Measurements from ENCODE around the gene IDH3B.
A peak's percentile ranks its signal among the peaks of the same experiment; 100 is the strongest.
"Not testable (repeated sequence)": the region's sequence is repeated elsewhere in the genome, so short reads cannot be mapped to it uniquely, and the experiment has no call there.

The IDH3B gene

DNA sequence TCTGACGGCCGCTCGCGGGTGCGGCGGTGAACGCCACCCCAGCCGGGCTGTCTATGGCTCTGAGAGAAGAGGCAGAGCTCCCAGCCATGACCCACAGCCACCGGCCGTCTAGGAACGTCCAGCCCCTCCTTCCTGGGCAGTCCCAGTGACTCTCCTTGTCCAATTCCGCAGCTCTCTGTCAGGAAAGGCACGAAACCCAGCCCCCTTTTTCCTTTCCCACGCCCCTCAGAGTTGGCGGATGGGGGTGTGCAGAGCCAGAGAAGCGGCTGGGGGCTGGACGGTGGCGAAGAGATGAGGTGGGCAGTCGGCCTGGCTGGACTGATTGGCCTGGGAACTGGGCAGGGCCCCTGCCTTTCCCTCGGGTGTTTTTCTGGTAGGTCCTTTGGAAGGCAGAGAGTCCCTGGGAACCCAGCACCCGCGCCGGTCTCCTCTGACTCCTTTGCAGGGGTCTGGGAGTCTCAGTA, 30.0 kb upstream of the IDH3B start:
- DNase-seq, result no peak

DNA sequence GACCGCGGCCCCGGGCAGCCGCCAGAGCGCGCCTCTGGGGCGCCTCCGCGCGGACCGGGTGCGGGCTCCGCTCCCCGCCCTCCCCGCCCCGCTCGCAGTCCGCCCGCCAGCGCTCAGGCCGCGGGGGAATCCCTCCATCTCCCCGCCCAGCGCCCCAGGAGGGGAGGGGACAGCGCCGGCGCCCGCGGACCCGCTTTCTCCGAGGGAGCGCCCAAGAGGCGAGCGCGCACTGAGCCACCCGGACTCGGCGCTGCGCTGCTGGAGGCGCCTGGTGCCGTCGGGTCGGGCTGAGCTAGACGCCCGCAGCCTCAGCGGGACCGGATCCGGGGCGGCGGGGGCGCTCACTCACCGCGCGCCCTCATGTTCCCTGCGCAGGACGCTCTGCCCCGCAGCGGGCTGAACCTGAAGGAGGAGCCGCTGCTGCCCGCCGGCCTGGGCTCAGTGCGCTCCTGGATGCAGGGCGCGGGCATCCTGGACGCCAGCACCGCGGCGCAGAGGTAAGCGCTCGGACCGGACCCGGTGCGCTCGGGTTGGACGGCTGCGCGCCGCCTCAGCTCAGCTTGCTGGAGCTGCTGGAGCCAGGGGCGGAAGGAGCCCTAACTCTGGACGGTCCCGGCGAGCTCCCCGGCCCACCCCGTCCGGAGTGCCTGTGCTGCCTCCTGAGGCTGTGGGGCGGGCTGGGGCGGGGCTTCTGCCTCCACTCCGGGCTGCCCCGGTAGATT, 29.4 kb upstream of the IDH3B start:
- DNase-seq, result peak; percentile 35

DNA sequence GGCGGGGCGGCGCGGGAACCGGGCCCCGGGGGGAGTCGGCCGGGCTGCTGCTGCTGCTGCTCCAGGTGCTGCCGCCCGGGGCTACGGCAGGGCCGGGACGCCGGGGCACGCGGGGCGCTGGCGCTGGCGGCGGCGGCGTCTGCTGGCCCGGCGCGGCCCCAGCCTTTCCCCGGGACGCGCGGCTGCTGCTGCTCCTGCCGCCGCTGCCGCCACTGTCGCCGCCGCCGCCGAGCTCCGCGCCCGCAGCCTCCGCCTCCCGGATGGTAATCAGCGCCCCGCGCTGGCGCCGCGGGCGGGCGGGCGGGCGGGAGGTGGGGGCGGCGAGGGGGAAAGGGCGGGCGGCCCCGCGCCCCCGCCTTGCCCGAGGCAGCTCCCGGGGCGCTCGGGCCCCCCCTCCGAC, 28.9 kb upstream of the IDH3B start:
- no peak for DNase-seq

DNA sequence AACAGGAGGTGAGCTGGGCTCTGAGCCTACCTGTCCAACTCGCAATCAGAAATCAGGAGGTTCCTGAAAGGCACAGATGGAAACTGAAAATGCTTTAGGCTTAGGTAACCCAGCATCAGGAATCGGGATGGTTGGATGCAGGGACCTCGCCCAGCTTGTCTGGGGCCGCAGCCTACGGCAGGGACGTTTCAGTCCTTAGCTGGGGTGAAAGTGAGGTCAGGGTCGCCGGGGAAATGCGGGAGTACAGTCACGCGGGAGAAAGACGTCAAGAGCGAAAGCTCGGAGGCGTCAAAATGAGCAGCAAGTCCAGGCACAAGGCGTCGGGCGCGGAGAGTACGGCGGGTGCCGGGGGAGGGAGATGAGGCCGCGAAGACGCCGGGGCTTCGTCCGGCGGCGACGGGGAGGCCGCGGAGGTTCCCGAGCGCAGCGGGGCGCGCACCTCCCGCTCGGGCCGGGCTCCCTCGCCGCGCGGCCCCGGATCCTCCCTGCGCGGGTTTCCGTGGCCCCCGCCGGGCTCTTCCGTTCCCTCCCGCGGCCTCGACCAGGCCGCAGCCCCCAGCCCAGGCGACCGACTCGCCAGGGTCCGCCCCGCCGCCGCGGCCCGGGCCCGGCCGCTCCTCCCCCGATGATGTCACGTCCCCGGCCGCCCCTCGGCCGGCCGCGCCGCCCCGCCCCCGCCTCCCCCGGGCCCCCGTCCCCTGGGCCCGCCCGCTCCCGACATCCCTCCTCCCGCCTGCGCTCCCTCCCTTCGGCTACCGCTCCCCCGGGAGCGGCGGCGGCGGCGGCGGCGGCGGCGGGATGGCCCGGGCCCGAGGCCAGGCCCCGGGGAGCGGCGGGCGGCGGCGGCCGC, 28.2 kb upstream of the IDH3B start, which contains the start of gene EBF4:
Gene EBF4 (plus strand): TSS at position 745 of the 850 bp plus-strand sequence. CDS start 866 bp downstream, outside the sequence.
- DNase-seq, result no peak

DNA sequence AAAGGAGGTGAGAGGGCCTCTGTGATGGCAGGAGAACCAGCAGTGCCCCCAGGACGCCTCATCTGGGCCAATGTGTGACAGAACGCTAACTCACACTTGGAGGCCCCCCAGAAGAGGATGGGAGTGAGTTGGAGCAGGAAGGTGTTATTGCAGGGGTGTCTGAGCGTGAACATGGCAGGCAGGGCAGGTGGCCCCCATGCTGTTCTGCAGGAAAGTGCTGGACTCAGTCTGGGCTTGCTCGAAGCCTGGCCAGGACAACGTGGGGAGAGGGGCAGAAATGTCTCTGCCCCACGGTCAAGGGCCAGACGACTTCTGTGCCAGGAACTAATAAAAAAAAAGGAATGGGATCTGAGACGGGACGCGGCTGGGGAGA, 27.6 kb upstream of the IDH3B start:
- DNase-seq, result no peak

DNA sequence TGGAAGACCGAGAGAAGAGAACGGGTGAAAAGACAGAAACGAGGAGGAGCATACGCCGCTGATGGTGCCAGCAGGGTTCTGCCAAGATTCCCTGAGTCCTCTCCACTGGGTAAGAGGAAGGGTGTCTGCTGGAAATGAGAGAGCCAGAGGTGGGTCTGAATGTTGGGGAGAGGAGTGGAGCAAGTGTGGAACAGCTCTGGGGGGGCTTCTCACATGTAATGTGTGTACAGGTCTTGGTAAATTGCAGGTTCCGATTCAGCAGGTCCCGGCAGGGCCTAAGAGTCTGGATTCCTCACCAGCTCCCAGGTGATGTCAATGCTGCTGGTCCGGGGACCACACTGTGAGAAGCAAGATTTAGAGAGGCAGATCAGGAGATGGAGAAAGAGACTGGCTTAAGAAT, 27.1 kb upstream of the IDH3B start:
- DNase-seq, result no peak

DNA sequence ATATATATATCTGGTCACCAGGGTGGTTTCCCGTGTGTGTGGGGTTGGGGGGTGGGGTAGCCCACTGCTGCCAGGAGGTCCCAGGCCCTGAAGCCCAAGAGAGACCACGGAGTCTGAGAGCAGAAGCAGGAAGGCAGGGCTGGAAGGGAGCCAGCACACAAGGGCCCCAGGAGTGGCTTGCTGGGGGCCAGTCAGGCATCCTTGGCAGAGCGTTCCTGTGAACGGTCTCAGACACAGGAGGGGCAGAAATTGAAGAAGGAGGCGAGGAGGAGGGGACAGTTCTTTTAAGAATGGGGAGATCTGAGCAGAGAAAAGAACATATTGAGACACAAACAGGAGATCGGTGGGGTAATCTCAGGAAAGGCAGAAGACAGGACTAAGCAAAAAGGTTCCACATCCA, 26.7 kb upstream of the IDH3B start:
- DNase-seq, result no peak

DNA sequence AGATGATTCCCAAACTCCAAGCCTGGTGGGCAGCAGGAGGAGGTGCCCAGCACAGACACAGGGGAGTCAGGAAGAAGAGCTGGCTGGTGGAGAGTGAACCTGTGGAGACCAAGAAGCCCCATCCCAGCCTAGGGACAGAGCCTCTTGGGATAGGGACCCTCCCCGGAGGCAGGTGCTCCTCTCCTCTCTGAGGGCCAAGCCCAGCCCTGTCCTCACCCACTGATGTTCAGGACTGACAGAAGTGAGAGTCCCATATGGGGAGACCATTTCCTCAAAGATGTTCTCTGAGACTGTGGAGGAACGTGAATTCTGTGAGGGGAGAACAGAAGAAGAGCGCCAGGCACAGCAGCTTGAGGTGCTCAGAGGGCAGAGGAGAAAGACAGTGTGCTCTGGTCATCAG, 26.2 kb upstream of the IDH3B start:
- DNase-seq, result no peak

DNA sequence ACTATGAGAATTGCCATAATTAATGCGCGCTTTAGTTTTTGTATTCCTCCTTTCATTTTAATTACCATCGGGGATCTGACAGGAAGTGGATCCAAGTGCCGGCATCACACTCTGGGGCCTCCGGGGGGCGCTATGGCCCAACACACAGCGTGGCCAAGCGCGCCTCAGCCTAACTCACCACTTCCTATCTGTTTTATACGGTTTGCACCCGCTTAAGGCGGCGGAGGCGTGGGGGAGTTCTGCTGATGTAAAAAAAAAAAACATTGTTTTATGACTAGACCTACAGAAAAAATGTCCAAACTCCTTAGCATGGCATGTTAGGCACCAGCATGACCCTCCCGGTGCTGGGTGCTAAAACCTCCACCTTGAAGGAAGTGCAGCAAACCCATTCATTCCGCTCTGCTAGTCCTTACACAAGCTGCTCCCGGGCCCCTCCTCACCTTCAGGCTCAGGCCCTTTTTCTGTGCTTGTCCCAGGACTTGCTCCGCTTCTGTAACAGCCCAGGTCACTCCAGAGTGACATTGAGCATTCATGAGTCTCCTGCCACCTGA, 24.1 kb upstream of the IDH3B start:
- DNase-seq, result peak; percentile 62

DNA sequence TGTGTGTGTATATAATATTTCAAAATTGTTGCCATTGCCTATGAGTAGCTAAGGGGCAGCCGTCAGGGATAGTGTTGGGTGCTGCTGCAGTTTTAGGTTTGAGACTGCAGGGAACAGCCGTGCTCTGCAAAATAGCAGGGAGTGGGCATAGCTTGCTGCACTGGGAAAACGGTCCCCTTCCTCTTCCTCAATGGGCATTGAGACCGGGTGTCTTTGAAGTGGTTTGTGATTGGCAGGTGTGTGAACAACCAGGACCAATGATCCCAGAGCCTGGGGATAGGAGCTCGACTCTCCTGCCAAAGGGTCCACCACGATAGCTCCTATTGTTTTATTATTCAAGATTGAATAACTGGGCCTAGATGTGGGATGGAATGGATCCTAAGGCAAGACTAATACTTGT, 23.5 kb upstream of the IDH3B start:
- DNase-seq, result no peak

DNA sequence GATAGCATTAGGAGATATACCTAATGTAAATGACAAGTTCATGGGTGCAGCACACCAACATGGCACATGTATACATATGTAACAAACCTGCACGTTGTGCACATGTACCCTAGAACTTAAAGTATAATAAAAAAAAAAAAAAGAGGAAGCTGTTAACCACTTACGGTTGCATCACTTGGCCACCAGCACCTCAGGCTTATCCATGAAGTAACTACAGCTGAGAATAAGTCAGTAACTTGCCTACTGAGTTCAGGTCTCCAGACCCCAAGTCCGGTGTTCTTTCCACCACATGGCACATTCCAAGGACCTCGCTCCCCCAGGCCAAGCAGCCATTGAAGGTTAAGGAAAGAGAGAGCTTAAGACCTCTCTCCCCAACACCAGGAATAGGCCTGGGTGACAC, 20.8 kb upstream of the IDH3B start:
- DNase-seq, result not testable (repeated sequence)

DNA sequence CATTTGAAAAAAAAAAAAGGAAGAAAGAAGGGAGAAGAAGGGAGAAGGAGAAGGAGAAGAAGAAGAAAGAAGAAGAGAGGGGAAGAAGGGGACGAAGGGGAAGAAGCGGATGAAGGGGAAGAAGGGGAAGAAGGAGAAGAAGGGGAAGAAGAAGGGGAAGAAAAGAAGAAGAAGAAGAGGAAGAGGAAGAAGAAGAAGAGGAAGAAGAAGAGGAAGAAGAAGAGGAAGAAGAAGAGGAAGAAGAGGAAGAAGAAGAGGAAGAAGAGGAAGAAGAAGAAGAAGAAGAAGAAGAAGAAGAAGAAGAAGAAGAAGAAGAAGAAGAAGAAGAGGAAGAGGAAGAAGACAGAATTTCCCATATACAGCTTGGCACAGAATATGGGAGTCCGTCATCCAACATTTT, 18.0 kb upstream of the IDH3B start:
- not testable (repeated sequence) for DNase-seq

DNA sequence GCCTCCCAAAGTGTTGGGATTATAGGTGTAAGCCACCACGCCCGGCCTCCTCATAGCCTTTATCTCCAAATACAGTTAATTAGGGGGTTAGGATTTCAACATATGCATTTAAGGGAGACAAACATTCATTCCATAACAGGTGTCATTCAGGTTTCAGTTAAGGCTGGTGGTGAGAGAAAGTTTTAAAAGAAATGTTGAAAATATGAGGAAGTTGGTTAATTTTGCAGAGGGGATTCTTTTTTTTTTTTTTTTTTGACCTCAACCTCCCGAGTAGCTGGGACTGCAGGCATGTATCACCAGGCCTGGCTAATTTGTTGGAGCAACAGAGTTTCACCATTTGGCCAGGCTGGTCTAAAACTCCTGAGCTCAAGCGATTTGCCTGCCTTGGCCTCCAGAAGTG, 16.0 kb upstream of the IDH3B start:
- no peak for DNase-seq

DNA sequence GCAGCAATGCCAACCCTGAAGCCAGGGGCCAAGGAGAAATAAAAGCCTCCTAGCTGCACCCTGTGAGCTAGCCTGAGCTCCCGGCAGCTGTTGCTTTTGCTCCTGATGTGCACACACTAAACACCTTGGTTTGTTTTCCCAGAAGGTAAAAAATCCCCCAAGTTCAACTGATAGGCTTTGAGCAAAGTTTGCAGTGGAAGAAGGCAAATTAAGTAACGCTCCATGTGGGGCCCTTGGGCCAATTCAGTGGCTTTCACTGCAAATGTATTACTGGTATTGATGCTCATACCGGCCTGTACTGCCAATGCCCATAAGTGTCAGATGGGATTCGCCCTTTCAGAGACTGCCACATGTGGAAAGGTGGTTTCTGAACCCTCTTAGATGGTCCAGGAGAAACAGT, 9.4 kb upstream of the IDH3B start:
- no peak for DNase-seq

DNA sequence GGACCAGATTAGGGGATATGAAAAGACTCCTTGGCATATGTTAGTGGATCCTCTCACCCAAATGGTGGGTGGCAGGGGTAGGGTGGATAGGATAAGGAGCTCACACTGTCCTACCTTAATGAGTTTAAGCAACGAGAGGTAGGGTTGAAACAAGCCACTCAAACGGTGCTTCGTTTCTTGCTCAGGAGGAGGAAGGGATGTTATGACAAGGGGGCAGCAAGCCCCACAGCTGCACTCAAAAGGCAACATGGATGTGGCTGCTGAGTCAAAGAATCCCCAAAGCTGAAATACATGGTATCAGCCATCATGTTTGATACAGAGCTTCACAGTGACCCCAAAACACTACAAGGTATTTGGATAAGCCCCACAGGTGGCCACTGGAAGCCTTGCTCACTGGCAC, 8.4 kb upstream of the IDH3B start:
- DNase-seq, result no peak

DNA sequence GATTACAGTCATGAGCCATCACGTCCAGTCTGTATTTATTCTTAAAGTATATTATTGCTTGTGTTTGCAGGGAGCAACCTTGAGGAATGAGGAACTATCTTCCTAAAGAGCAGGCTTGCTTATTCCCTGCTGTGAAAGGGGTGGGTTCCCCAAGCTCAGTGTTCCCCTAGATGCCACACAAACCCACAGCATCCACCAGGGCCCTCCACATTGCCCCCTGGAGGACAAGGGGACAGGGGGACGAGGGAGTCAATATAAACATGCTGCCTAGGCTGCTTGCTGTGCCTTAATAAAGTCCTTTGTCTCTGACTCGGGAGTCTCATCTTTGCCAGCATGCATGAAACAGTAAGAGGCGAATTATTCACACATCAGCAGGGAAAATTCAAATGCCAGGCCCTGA, 8.0 kb upstream of the IDH3B start:
- no peak for DNase-seq

DNA sequence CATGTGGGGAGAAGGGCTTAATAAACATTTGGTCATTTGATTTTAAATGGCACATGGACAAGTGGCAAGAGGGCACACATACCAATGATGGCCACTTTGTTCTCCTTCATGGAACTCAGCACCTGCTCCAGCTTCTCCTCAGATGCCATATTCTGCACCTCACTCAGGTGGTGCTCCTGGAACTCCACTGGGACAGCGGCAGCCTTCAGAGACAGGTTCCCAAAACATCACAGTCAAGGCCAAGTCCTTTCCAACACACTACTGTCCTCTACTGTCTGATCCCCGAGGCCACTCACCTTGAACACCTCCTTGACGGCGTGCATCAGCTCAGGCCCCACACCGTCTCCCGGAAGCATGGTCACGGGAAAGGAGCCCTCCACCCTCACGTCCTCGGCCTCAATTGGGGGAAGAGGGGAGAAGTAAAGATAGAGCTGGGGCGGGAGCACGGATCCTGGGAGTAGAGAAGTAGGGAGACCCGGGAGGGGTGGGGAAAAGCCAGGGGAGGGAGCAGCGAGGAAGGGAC, 591 bp downstream of the IDH3B start:
- no peak for DNase-seq

DNA sequence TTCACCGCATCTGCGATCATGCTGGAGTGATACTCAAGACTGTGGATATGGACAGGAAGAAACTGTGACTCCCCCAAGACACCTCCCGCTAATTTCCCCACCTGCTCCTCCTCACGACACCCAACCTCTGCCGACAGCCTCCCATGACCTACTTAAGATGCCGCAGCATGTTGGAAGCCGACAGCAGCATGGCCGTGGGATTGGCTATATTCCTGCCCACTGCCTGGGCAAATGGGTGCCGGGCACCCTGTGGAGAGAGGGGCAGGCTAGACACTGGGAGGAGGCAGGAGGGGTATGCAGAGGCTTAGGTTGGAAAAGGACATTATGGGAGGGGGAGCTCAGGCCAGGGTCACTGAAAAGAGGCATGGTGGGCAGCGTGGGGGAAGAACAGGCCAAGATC, 4.5 kb downstream of the IDH3B start:
- DNase-seq, result no peak

DNA sequence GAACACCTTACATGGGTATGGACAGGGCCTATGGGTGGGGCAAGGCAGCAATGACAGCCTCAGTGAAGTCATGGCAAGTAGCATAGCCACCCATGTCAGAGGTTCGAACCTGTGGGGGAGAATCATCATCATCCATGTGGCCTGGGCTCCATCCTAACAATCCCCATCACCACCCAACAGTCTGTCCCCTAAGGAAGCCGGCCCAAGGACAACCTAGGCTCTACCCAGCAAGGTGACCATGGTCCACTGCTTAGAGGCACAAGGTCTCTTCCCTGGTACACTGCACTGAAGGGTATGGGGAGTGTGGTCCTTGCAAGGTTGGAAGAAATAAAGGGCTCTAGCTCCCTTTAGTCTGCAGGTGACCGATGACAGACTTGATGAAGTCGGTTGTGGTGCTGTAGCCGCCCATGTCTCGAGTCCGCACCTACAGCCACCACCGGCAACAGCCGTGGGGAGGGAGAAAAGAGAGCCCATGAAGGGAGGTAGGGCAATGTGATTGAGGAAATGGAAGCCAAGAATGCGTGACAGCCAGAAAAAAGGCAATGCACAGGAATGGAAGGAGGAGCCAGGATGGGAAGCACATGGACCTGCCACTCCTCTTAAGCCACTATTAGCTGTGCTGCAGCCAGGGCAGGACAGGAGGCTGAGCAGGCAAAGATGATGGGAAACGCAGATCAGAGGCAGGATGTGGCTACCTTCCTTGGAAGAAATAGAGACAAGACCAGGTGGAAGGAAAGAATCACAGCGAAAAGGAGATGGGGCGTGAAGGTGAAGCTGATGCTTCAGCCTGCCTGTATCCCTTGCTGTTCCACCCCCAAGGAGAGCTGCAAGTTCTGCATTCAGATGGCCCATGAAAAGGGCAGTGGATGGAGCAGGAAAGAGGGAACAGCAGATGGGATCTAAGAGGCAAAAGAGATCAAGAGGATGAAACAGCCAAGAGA, 5.3 kb downstream of the IDH3B start:
- no peak for DNase-seq

DNA sequence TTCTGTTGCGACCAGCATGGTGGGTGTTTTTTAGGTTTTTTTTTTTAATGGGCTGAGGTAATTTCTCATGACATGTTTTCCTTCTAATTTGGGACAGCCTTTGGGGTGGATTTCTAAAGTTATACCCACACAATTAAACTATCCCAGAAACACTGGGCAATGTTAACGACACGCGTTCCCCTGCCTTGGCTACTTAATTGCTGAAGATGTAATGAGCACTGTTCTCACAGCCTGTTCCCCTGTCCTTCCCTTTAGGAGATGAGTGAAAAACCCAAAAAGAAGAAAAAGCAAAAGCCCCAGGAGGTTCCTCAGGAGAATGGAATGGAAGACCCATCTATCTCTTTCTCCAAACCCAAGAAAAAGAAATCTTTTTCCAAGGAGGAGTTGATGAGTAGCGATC, 6.3 kb downstream of the IDH3B start:
- DNase-seq, result no peak

DNA sequence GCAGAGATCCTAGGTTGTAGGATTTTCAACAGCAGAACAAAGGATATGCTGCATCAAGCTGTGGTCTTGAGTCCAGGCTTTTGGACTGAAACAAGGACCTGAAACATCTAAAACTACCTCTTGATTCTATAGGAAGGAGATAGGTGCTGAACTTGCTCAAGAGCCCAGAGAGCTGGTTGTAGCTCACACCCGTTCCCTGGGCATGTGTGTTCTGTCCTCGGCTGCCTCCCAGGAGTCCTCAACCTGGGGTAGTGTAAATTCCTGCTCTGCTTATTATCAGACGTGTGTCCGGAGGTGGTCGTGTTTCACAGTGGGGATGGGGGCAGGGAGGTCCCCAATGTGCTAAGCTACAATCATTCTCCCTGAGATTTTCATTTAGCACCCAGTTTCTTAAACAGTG, 6.8 kb downstream of the IDH3B start:
- DNase-seq, result no peak

DNA sequence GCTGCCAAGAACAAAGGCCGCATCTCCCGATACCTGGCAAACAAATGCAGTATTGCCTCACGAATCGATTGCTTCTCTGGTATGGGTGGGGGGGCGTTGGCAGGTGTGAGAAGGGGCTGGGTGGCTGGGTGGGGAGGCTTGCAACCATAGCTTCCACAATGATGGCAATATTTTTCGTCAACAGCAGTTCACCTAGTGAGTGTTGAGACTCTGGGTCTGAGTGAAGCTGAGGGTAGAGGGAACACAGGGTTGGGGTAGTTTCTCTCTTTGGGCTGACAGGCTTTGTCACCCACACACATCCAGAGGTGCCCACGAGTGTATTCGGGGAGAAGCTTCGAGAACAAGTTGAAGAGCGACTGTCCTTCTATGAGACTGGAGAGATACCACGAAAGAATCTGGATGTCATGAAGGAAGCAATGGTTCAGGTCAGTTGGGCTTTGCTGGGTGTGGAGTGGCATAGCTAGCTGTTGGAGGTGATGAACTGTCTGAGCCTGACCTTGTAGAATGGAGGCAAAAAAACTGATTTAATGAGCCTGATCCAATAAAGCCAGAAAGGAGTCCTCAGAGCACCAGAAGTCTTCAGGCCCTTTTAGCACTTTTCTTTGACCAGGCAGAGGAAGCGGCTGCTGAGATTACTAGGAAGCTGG, 7.4 kb downstream of the IDH3B start:
- no peak for DNase-seq
